Astrocyte (in vitro differentiated cells and primary cell): Measurements from ENCODE around the gene S100P.

Experiments
- CTCF ChIP-seq: IDR thresholded peaks from 2 replicates; pipeline ENCODE4 v1.5.1; 2011; ENCODE audit warnings: low read depth, mild to moderate bottlenecking, inconsistent platforms, low read length, moderate library complexity; ENCODE audit not compliant: insufficient read depth
- EZH2 ChIP-seq: IDR thresholded peaks from 2 replicates; pipeline ENCODE4 v1.6.1; 2012; ENCODE audit warnings: mild to moderate bottlenecking, low read length, inconsistent platforms; ENCODE audit not compliant: insufficient read depth

DNA sequence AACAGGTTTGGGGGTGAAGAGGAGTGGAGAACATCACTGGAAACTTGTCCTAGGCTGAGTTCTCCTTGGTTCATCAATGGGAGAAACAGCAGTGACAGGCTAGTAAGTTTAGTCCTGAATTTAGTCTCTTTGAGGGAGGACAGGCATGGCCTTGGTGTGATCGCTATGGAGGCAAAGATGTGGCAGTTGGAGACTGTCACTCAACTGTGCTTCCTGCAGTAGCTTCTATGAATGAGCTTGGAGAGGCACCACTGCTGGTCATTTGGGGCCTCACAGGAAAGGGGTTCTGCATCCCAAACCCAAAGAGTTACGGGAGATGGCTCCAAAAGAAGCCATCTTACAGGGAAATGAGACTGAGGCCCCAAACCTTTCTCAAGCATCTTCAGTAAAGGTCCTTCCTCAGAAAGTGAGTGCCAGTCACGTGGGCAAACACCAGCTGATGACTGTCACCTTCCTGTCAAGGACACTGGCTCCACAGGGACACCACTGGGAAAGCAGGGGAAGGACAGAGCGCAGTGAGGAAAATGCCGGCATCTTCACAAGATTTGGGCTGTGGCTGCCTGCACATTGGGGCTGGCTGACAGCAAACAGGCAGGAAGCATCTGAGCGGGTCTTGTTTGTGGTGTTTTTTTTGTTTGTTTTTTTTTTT lies 46.0 kb upstream of the S100P start:
- TF ChIP-seq EZH2 (no peak), CTCF (no peak)
